ENCODE results near the gene P2RY2.

P2RY2 gene

GRCh38 chr11:73248526-73249185 is 30.6 kb downstream of the P2RY2 start:
- no peak for DNase-seq

GRCh38 chr11:73249304-73249703 is 31.2 kb downstream of the P2RY2 start:
- no peak for DNase-seq

DNA sequence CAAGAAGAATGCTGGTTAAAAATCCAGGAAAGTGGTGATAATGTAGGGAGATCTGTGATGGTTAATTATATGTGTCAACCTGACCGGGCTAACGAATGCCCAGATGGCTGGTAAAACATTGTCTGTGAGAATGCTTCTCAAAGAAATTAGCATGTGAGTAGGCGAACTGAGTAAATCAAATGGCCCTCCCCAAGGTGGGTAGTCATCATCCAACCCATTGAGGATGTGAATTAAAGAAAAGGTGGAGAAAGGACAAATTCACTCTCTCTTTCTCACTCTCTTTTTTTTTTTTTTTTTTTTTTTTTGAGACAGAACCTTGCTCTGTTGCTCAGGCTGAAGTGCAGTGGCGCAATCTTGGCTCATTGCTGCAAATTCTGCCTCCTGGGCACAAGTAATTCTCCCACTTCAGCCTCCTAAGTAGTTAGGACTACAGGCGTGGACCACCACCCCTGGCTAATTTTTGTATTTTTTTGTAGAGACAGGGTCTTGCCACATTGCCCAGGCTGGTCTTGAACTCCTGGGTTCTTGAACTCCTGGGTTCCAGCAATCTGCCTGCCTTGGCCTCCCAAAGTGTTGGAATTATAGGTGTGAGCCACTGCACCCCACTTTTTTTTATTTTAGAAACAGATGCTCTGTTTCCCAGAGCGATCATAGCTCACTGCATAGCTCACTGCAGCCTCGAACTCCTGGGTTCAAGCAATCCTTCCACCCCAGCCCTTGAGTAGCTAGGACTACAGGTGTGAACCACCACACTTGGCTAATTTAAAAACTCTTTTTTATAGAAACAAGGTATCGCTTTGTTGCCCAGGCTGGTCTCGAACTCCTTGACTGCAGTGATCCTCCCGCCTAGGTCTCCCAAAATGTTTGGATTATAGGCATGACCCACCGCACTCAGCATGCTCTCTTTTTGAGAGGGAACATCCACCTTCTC is 32.0 kb downstream of the P2RY2 start:
- no peak for DNase-seq

GRCh38 chr11:73252577-73253191 is 34.6 kb downstream of the P2RY2 start:
- DNase-seq: peak; percentile 57

DNA sequence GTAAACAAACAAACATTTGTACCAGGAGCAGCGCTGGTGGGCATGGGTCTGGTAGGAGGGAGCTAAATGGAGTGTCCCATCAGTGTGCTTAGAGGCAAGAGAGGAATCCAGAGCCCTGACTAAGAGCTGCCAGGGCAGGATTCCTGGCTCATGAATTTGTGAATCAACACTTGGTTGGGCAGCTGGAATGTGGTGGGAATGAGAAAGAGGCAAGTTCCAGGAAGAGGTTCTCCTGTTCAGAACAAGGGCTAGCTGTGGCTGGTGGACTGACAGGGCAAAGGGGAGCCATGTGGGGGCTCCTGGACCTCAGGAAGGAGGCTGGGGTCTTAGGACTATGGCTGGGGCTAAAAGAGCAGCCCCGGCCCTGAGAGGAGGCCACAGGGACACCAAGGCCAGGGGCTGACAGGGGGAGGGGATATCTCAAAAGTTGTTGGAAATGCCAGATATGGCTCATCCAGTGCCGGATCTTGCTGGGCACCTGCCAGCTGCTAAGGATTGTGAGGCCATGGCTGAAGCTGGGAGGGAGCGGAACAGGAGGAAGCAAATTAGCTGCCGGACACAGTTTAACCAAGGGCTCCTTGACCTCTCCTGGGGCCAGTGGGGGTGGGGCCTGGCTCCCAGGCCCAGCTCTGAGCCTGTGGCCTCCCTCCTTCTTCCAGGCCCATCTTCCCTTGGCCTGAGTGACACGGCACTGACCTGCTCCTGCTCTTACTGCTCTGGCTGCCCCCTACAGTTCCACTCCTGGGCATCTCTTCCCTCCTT is 39.4 kb downstream of the P2RY2 start:
- no peak for DNase-seq

- DNase-seq: no peak
Measured at GRCh38 chr11:73258104-73259035, 40.3 kb downstream of the P2RY2 start.

- no peak for DNase-seq
Measured at GRCh38 chr11:73259406-73260126, 41.5 kb downstream of the P2RY2 start.

- DNase-seq: no peak
Measured at GRCh38 chr11:73260127-73260457, 42.0 kb downstream of the P2RY2 start.

- DNase-seq: no peak
Measured at GRCh38 chr11:73262851-73263495, 44.9 kb downstream of the P2RY2 start.

DNA sequence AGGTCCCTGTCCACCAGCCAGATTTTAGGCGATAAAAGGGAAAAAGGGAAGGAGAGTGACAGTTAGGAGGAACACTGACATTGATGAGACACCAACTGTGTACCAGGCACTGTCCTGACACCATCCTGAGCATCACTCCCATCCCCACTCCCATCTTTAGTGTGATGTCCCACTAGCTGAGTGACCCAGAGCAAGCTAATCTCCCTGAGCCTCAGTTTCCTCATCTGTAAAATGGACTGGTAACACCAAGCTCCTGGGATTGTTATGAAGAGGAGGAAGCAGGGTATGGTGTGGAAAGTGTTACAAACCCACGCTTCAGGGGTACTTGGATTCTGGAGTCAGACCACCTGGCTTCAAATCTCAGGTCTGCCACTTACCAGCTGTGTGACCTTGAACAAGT is 45.6 kb downstream of the P2RY2 start:
- DNase-seq: no peak

DNA sequence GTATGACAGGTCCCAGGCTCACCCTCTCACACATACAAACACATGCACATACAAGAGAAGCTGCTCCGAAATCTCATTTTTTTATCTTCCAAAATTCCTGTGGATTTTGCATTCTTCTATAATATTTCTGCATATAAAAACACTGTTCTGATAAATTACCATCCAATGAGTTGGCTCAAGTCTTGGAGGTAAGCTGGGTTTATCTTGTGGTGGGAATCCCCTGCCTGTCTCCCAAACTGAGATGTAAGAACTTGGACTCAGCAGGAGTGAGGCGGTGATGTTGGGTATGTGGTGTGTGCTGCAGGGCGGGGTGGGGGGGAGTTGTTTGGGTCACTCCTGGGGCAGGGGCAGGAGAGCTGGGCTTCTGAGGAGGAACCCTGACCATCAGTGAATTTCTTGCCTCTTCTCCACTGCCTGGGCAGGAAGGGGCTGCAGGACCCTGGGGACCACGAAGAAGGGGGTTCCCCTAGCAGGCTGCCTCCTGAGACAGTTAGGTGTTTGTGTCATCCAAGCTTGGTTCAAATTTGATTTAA is 47.3 kb downstream of the P2RY2 start:
- no peak for DNase-seq

GRCh38 chr11:73265853-73266645 is 48.0 kb downstream of the P2RY2 start:
- DNase-seq: no peak

DNA sequence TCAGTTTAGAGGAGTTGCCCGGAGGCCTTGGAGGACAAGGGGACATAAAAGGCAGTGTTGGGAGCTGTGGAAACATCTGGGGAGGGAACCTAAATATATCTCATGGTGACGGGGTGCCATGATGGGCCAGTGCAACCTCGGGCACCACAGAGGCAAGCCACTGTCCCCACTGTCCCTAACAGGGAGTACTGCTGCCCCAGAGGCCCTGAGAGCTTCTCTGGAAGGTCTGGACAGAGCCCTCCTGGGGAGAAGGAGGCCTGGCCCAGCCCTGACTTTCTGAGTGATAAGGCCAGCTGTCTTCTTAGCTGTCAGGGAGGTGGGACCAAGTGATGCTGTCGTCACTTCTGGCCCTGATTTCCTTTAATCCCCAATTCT is 48.6 kb downstream of the P2RY2 start:
- no peak for DNase-seq

GRCh38 chr11:73267122-73267846 is 49.2 kb downstream of the P2RY2 start:
- DNase-seq: no peak

- no peak for DNase-seq
Measured at GRCh38 chr11:73267906-73268540, 49.9 kb downstream of the P2RY2 start.

DNA sequence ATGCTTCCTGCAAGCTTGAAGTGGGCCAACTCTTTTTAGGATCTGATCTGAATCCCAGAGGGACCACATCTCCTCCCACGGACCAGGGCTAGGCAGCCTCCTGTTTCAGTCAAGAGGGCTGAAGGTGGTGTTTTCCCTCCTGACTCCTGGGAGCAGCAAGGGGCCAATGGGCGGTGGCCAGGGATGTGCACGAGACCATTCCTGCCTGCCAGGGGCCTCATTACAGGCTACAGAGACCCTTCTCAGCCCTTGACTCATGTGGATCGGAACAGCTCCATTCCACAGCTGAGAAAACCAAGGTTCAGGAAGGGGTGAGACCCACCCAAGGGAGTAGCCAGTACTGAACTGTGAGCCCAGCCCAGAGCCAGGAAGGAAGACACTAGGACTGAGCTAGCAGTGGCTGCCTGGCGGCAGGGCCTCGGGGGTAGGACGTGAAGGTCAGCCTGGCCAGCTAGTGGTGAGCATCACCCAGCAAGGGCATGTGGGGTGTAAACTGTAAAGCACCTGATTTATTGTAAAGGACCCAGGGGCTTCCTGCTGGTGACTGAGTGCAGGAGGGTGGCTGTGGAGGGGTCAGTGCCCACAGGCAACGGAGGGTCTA is 50.7 kb downstream of the P2RY2 start:
- DNase-seq: no peak

DNA sequence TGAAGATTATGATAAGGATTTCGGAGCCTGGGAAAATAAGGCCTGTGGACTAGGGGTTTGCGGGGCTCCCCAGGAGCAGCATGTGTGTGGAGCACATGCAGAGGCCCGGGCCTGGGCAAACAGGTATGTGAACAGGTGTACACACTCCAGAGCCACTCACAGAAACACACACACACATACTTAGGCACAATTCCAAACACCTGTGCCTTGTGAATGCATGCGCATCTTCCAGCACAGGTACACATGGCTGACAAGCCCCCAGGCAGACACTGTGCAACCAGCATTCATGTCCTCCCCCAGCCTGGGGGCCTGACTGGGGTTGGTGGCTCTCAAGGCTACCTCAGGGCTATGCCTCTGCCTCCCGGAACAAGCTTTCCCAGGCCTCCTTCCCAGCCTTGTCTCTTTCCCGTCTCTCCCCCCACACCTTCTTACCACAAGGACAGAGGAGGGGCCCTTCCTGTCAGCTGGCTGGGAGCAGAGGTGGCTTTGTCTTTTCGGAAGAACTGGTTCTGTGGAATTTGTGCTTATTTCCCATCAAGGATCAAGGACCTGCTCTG is 51.5 kb downstream of the P2RY2 start:
- peak; percentile 22 for DNase-seq

Data from NCI-H2029 treated with DMSO at 0.1 percent for 48 hours (cell line).